SW 1271 (cell line): ENCODE results near the gene SAP130.

ENCODE experiments used
- DNase-seq, 2 experiments: peaks; one replicate each; lab custom pipeline; 2025; lab: John Stamatoyannopoulos, UW

SAP130 gene

DNA sequence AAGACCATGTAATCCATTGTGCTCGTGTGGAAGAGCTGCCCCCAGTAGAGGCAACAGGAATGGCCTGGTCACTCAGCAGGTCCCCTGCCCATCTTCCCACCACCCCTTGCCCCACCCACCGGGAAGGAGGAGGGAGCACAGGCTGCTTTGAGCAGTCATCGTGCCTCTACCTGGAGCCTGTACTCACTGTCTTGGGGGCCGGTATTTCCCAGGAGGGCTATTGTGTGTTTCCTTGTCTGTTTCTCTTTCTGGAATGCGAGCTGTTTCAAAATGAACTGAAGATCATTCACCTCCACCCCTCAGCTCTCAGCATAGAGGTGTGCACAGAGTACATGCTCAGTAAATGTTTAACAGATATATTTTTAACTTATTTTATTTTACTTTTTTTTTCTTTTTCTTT, 134.4 kb downstream of the SAP130 start:
- DNase-seq, result no peak

- DNase-seq, result no peak
Observed at GRCh38 chr2:127893033-127893432, 134.8 kb downstream of the SAP130 start.

- DNase-seq, result no peak
Observed at GRCh38 chr2:127891811-127892210, 136.0 kb downstream of the SAP130 start.
